Fibroblast of lung (primary cell): ENCODE results near the gene IMMT. TPM values are rescaled to one million over a fixed set of nuclear protein-coding genes. Genes with fewer than 3 reads are reported as not detected.

Source experiments
- DNase-seq, 2 donors: peaks; one replicate each; pipeline versions ENCODE4 v3.0.0 to v3.0.0-alpha.2; 2010; ENCODE audit warnings: low read depth in 2 of 2
- H2AFZ ChIP-seq: 2 replicates; pipeline ENCODE4 v1.5.1; 2012; ENCODE audit warnings: low read length, control low read depth, inconsistent platforms
- H3K27ac ChIP-seq: 2 replicates; pipeline ENCODE4 v1.5.1; 2011; ENCODE audit warnings: low read length, control low read depth; ENCODE audit not compliant: insufficient read depth
- H3K27me3 ChIP-seq: 2 replicates; pipeline ENCODE4 v1.5.1; 2011; ENCODE audit warnings: mild to moderate bottlenecking, low read length; ENCODE audit not compliant: control insufficient read depth, insufficient read depth
- H3K36me3 ChIP-seq: 2 replicates; pipeline ENCODE4 v1.5.1; 2011; ENCODE audit warnings: low read length; ENCODE audit not compliant: control insufficient read depth, insufficient read depth
- H3K4me1 ChIP-seq: 2 replicates; pipeline ENCODE4 v1.5.1; 2011; ENCODE audit warnings: low read length; ENCODE audit not compliant: control insufficient read depth, insufficient read depth; ENCODE audit errors: extremely low read depth
- H3K4me2 ChIP-seq: 2 replicates; pipeline ENCODE4 v1.5.1; 2011; ENCODE audit warnings: low read length, control low read depth; ENCODE audit not compliant: insufficient read depth; ENCODE audit errors: extremely low read depth
- H3K4me3 ChIP-seq, 4 experiments: fragments of 200-600 bp in 1 of 4; sonication (generic) in 1 of 4; replicated peaks in 1 of 4; 2 replicates each; pipeline ENCODE4 v1.5.1; 2011 to 2016; ENCODE audit warnings: low read length in 4 of 4, low read depth in 3 of 4, mild to moderate bottlenecking in 3 of 4, control low read depth in 2 of 4, inconsistent platforms in 1 of 4, mixed read lengths in 1 of 4; ENCODE audit not compliant: insufficient read depth in 1 of 4; ENCODE audit errors: control extremely low read depth in 1 of 4
- H3K79me2 ChIP-seq: 2 replicates; pipeline ENCODE4 v1.5.1; 2012; ENCODE audit warnings: mild to moderate bottlenecking, low read length, inconsistent platforms; ENCODE audit not compliant: control insufficient read depth, insufficient read depth
- H3K9ac ChIP-seq: 2 replicates; pipeline ENCODE4 v1.5.1; 2011; ENCODE audit warnings: mild to moderate bottlenecking, low read length, control low read depth; ENCODE audit not compliant: insufficient read depth
- H3K9me3 ChIP-seq: 2 replicates; pipeline ENCODE4 v1.5.1; 2012; ENCODE audit warnings: low read depth, low read length; ENCODE audit not compliant: control insufficient read depth, insufficient read depth
- H4K20me1 ChIP-seq: 2 replicates; pipeline ENCODE4 v1.5.1; 2011; ENCODE audit warnings: low read length; ENCODE audit not compliant: control insufficient read depth, insufficient read depth; ENCODE audit errors: extremely low read depth
- CTCF ChIP-seq, 2 donors: IDR thresholded peaks in 1 of 2; conservative IDR thresholded peaks in 1 of 2; 1 replicate in 1 of 2; 2 replicates in 1 of 2; pipeline ENCODE4 v1.5.1; 2011 to 2012; ENCODE audit warnings: low read length in 2 of 2, control low read depth in 1 of 2, inconsistent platforms in 1 of 2, low read depth in 1 of 2, mild to moderate bottlenecking in 1 of 2
- EZH2 ChIP-seq: IDR thresholded peaks from 2 replicates; pipeline ENCODE4 v1.5.1; 2012; ENCODE audit warnings: low read length, control low read depth, mild to moderate bottlenecking; ENCODE audit errors: missing control alignments
- polyA plus RNA-seq, 2 donors: library from polyadenylated mRNA; depleted of rRNA in 1 of 2; stranded (reverse) in 1 of 2; unstranded in 1 of 2; fragments of >200 nt; gene quantifications; 2 replicates each; pipeline ENCODE4 v1.2.1, GENCODE V29; 2011 to 2012; ENCODE audit warnings: missing spikeins in 1 of 2
- total RNA-seq: library from RNA; depleted of rRNA; stranded (reverse); fragments of >200 nt; gene quantifications from 2 replicates; pipeline ENCODE4 v1.2.1, GENCODE V29; 2014

The IMMT gene
- total and polyA plus RNA-seq, 2 donors (not counting 1 experiment from before 2014, with no cell fraction given) = 47.1 to 52.7 TPM

GRCh38 chr2:86107031-86107430 is 88.2 kb downstream of the IMMT start:
- H3K27me3 ChIP-seq = no peaks in the 10 kb centered on the region
- peak overlapping the region; percentile 82 to 95 (median 92) for H3K4me3 ChIP-seq
- H3K27ac ChIP-seq = peak overlapping the region; percentile 96
- no peaks in the 10 kb centered on the region for H3K4me1 ChIP-seq
- TF ChIP-seq CTCF (conservative IDR thresholded peaks at IDR 0.05 in 1 of 2, IDR thresholded peaks at IDR 0.05 in 1 of 2; ENCODE audit: low read depth in 1 of 2, low read length in 2 of 2) = no peak
- TF ChIP-seq EZH2 = no peak
- no peak for DNase-seq
- H3K79me2 ChIP-seq = peaks cover 63% of the 10 kb centered on the region
- no peak overlapping the region for H3K9ac ChIP-seq
- peak overlapping the region; percentile 76 for H3K4me2 ChIP-seq
- H4K20me1 ChIP-seq = no peaks in the 10 kb centered on the region
- peaks cover 9% of the 10 kb centered on the region for H3K36me3 ChIP-seq
- H2AFZ ChIP-seq = no peak overlapping the region
- H3K9me3 ChIP-seq = no peaks in the 10 kb centered on the region

- H2AFZ ChIP-seq = peak within 1 kb of the TSS; percentile 98
- H3K27ac ChIP-seq = peak within 1 kb of the TSS; percentile 96
- peaks cover 68% of the 10 kb centered on the region for H3K79me2 ChIP-seq
- DNase-seq = peak; percentile 96
- H4K20me1 ChIP-seq = no peaks in the 10 kb centered on the region
- H3K4me3 ChIP-seq = peak within 1 kb of the TSS; percentile 82 to 95 (median 92)
- TF ChIP-seq EZH2 = no peak
- TF ChIP-seq CTCF (conservative IDR thresholded peaks at IDR 0.05 in 1 of 2, IDR thresholded peaks at IDR 0.05 in 1 of 2; ENCODE audit: low read depth in 1 of 2, low read length in 2 of 2) = no peak
- H3K36me3 ChIP-seq = peaks cover 9% of the 10 kb centered on the region
- H3K4me1 ChIP-seq = no peaks in the 10 kb centered on the region
- peak within 1 kb of the TSS; percentile 95 for H3K4me2 ChIP-seq
- H3K27me3 ChIP-seq = no peaks in the 10 kb centered on the region
- H3K9ac ChIP-seq = peak within 1 kb of the TSS; percentile 79
- H3K9me3 ChIP-seq = no peaks in the 10 kb centered on the region
Measured at GRCh38 chr2:86105969-86106945, 89.0 kb downstream of the IMMT start, which contains the start of gene PTCD3. Gene PTCD3 (plus strand): TSS chr2:86106235. CDS start chr2:86106248, 13 bp downstream.

- Histone ChIP-seq H3K27me3 (no peaks in the 10 kb centered on the region), H3K4me1 (no peaks in the 10 kb centered on the region), H3K9ac (peak within 1 kb of the TSS; percentile 79), H3K79me2 (peaks cover 68% of the 10 kb centered on the region), H3K36me3 (peaks cover 6% of the 10 kb centered on the region), H4K20me1 (no peaks in the 10 kb centered on the region), H2AFZ (peak within 1 kb of the TSS; percentile 98), H3K27ac (peak within 1 kb of the TSS; percentile 96), H3K4me2 (peak within 1 kb of the TSS; percentile 95), H3K4me3 (peak within 1 kb of the TSS; percentile 82 to 95 (median 92)), H3K9me3 (no peaks in the 10 kb centered on the region)
- TF ChIP-seq CTCF (conservative IDR thresholded peaks at IDR 0.05 in 1 of 2, IDR thresholded peaks at IDR 0.05 in 1 of 2; ENCODE audit: low read depth in 1 of 2, low read length in 2 of 2) (peak in 1 of 2 donors; percentile 8), EZH2 (no peak)
- DNase-seq = peak; percentile 94 to 95
Measured at GRCh38 chr2:86105252-86105968, 89.9 kb downstream of the IMMT start, which contains the start of gene POLR1A. Gene POLR1A (minus strand): TSS chr2:86105886. CDS start chr2:86105776, 110 bp downstream.
